SK-N-SH (cell line): ENCODE measurements around the gene KANK4. TPM values are rescaled to one million over a fixed set of nuclear protein-coding genes. Genes with fewer than 3 reads are reported as not detected.

Source experiments
- CTCF ChIA-PET: fragments of 300-600, 350-600 bp; formaldehyde crosslinking; extraction: SDS; loops from one replicate; lab custom pipeline; 2021; lab: Yijun Ruan, JAX
- POLR2A ChIA-PET: fragments of 350-600 bp; sonication (Branson Sonifier 250); formaldehyde crosslinking; extraction: SDS; loops from one replicate; lab custom pipeline; 2020; ENCODE audit warnings: antibody characterized with exemption, inconsistent platforms; lab: Yijun Ruan, JAX
- DNase-seq: peaks from one replicate; pipeline ENCODE4 v3.0.0; 2012
- H2AFZ ChIP-seq: fragments of 200-600 bp; sonication (generic); 2 replicates; pipeline ENCODE4 v1.8.1; 2016; ENCODE audit warnings: antibody characterized with exemption, mild to moderate bottlenecking, low read depth
- H3F3A ChIP-seq: fragments of 200-600 bp; sonication (generic); replicated peaks from 2 replicates; pipeline ENCODE3; 2016; ENCODE audit warnings: antibody characterized with exemption, mild to moderate bottlenecking; ENCODE audit not compliant: insufficient read depth
- H3K27ac ChIP-seq, 2 experiments: fragments of 200-500 bp in 1 of 2; fragments of 200-600 bp in 1 of 2; sonication (Bioruptor generic) in 1 of 2; sonication (generic), shearing (Covaris generic) in 1 of 2; 2 replicates each; pipeline versions ENCODE4 v1.5.1 to v1.6.1; 2014 to 2016; ENCODE audit warnings: low read depth in 2 of 2, inconsistent platforms in 1 of 2, low read length in 1 of 2, mild to moderate bottlenecking in 1 of 2, mixed read lengths in 1 of 2
- H3K27me3 ChIP-seq: fragments of 200-600 bp; sonication (generic), shearing (Covaris generic); 2 replicates; pipeline ENCODE4 v1.6.1; 2016; ENCODE audit warnings: mixed run types; ENCODE audit not compliant: insufficient read depth
- H3K36me3 ChIP-seq, 2 experiments: fragments of 200-500 bp in 1 of 2; fragments of 200-600 bp in 1 of 2; sonication (Bioruptor generic) in 1 of 2; sonication (generic) in 1 of 2; replicated peaks in 1 of 2; 2 replicates each; pipeline versions ENCODE3 to v1.5.1; 2014 to 2016; ENCODE audit warnings: low read length in 1 of 2, mild to moderate bottlenecking in 1 of 2; ENCODE audit not compliant: insufficient read depth in 2 of 2, control insufficient read depth in 1 of 2
- H3K4me1 ChIP-seq, 2 experiments: fragments of 200-500 bp in 1 of 2; fragments of 200-600 bp in 1 of 2; sonication (Bioruptor generic) in 1 of 2; sonication (generic), shearing (Covaris generic) in 1 of 2; 2 replicates each; pipeline versions ENCODE4 v1.5.1 to v1.6.1; 2014 to 2016; ENCODE audit warnings: low read depth in 1 of 2, low read length in 1 of 2, mixed run types in 1 of 2; ENCODE audit not compliant: insufficient read depth in 2 of 2, control insufficient read depth in 1 of 2
- H3K4me2 ChIP-seq: fragments of 200-600 bp; sonication (generic), shearing (Covaris generic); 2 replicates; pipeline ENCODE4 v1.6.1; 2017; ENCODE audit warnings: mixed run types
- H3K4me3 ChIP-seq, 2 experiments: fragments of 200-500 bp in 1 of 2; fragments of 200-600 bp in 1 of 2; sonication (Bioruptor generic) in 1 of 2; sonication (generic), shearing (Covaris generic) in 1 of 2; 2 replicates each; pipeline versions ENCODE4 v1.5.1 to v1.8.1; 2014 to 2016; ENCODE audit warnings: low read depth in 2 of 2, inconsistent platforms in 1 of 2, low read length in 1 of 2, mild to moderate bottlenecking in 1 of 2, mixed read lengths in 1 of 2, moderate library complexity in 1 of 2
- H3K79me2 ChIP-seq: fragments of 200-600 bp; sonication (generic); 2 replicates; pipeline ENCODE4 v1.8.1; 2017; ENCODE audit warnings: mild to moderate bottlenecking; ENCODE audit not compliant: insufficient read depth
- H3K9ac ChIP-seq: fragments of 200-600 bp; sonication (generic); 2 replicates; pipeline ENCODE4 v1.6.1; 2017; ENCODE audit warnings: mixed run types
- H3K9me2 ChIP-seq: fragments of 200-600 bp; sonication (generic); 2 replicates; pipeline ENCODE4 v1.6.1; 2017; ENCODE audit warnings: mixed run types
- H3K9me3 ChIP-seq: fragments of 200-600 bp; sonication (generic); 2 replicates; pipeline ENCODE4 v1.6.1; 2017; ENCODE audit warnings: mixed run types, mild to moderate bottlenecking, moderate library complexity
- H4K20me1 ChIP-seq: fragments of 200-600 bp; sonication (generic); 2 replicates; pipeline ENCODE4 v1.6.1; 2017; ENCODE audit warnings: mild to moderate bottlenecking, mixed run types; ENCODE audit not compliant: insufficient read depth
- CHD2 ChIP-seq: fragments of 150-350 bp; IDR thresholded peaks from 2 replicates; pipeline ENCODE4 v1.6.1; 2018; ENCODE audit warnings: low read length; ENCODE audit not compliant: partially characterized antibody
- FOXJ3 ChIP-seq: sonication (generic); formaldehyde crosslinking; IDR thresholded peaks from 2 replicates; pipeline ENCODE4 v1.5.1; 2020; ENCODE audit warnings: mild to moderate bottlenecking, missing genetic modification reagents
- GATA2 ChIP-seq: sonication (generic); formaldehyde crosslinking; IDR thresholded peaks from 2 replicates; pipeline ENCODE4 v1.5.0; 2020; ENCODE audit warnings: mild to moderate bottlenecking, missing genetic modification reagents
- NFIC ChIP-seq: IDR thresholded peaks from 2 replicates; pipeline ENCODE4 v1.4.0; 2012; ENCODE audit warnings: borderline replicate concordance
- NRF1 ChIP-seq: IDR thresholded peaks from 2 replicates; pipeline ENCODE4 v1.6.1; 2012; ENCODE audit warnings: low read depth, mild to moderate bottlenecking, low read length
- RAD21 ChIP-seq: IDR thresholded peaks from 2 replicates; pipeline ENCODE4 v1.6.1; 2012; ENCODE audit warnings: mild to moderate bottlenecking, low read length
- RCOR1 ChIP-seq: fragments of 150-350 bp; IDR thresholded peaks from 2 replicates; pipeline ENCODE4 v1.6.1; 2017; ENCODE audit warnings: antibody characterized with exemption, low read length
- RXRA ChIP-seq: IDR thresholded peaks from 2 replicates; pipeline ENCODE4 v1.4.0; 2012; ENCODE audit warnings: low read depth, mild to moderate bottlenecking, borderline replicate concordance
- TAF1 ChIP-seq: IDR thresholded peaks from 2 replicates; pipeline ENCODE4 v1.6.1; 2012; ENCODE audit warnings: low read depth, mild to moderate bottlenecking, low read length, moderate library complexity, borderline replicate concordance
- TCF12 ChIP-seq: IDR thresholded peaks from 2 replicates; pipeline ENCODE4 v1.4.0; 2012
- USF1 ChIP-seq: IDR thresholded peaks from 2 replicates; pipeline ENCODE4 v1.4.0; 2012; ENCODE audit warnings: low read depth, borderline replicate concordance
- YY1 ChIP-seq: IDR thresholded peaks from 2 replicates; pipeline ENCODE4 v1.4.0; 2012; ENCODE audit warnings: low read depth, mild to moderate bottlenecking
- WGBS: methylation state at CpG from one replicate; pipeline ENCODE4 v1.1.6; 2017; ENCODE audit warnings: low lambda C conversion rate; 5-methylcytosine and 5-hydroxymethylcytosine counted together
- polyA plus RNA-seq, 3 experiments: library from polyadenylated mRNA; depleted of rRNA; stranded (reverse); fragments of >200 nt; gene quantifications; 2 replicates each; pipeline ENCODE4 v1.2.3, GENCODE V29; 2012
- TF ChIP-seq, protein P1 (sequence below): IDR thresholded peaks from 2 replicates; pipeline ENCODE4 v1.6.1; 2012; ENCODE audit warnings: mild to moderate bottlenecking, low read depth, low read length, moderate library complexity
- TF ChIP-seq, protein P2 (sequence below): fragments of 200-600 bp; sonication (generic); IDR thresholded peaks from 2 replicates; pipeline ENCODE4 v1.6.1; 2017; ENCODE audit warnings: antibody characterized with exemption, mild to moderate bottlenecking, moderate library complexity

KANK4 gene
- polyA plus RNA-seq, 1 of the 3 experiments (the other 2 are of a cell fraction): not detected

DNA sequence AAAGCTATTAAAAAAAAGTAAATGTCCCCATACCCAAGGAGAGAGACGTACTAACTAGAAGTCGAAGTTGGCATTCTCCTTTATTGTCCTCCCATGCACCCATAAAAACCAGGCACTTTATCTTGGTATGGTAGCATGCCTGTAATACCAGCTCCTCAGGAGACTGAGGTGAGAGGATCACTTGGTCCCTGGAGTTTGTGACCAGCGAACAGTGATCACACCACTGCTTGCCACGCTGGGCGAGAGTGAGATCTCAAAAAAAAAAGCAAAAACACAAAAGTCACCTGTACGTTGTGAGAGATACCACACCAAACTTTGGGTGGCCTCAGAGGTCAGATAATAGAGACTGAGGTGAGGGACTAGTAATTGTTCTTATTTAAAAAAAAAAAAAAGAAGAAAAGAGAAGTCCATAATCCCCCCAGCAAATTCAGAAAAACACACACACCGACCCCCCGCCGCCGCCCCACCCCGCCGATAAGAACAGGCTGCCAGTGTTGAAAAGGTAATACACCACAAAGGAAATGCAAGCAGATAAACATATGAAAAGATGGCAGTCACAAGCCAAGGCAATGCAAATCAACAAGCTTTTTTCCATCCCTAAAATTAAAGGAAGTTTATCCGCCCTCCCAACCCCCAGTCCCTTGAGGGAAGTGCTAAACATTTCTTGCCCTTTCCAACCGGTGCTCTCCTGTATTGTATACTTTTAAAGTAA is 121.0 kb downstream of the KANK4 start (continued):
- TF ChIP-seq YY1: no peak
- TF ChIP-seq, all 33 proteins: peak for 0

DNA sequence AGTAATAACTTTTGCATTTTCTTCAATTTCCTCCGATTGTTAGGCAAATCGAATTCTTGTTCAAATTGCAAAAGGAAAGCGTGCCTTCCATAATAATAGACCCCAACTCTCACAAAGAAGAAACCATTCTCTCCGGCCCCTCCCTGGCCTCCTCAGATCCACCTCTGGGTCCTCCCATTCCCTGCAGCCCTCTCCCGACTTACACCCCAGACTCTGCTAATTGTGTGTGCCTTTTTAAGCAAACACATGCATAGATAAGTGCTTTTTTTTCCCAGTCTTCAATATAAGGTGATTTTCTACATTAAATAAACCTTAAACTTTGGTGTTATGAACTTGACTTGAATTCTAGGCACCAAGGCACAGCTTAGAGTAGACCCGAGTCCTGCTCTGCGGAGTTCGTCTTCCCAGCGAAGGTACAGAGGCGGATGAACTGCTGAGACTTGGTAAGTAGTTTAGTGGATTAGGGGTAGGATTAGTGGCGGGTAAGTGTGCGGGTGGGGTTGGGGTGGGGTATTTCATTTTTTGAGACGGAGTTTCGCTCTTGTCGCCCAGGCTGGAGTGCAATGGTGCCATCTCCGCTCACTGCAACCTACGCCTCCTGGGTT is 123.0 kb downstream of the KANK4 start:
- TF ChIP-seq RXRA: no peak
- no peak for TF ChIP-seq RAD21
- no peak for TF ChIP-seq FOXJ3 (CRISPR knock-in tag)
- TF ChIP-seq NRF1: no peak
- TF ChIP-seq, protein P1, sequence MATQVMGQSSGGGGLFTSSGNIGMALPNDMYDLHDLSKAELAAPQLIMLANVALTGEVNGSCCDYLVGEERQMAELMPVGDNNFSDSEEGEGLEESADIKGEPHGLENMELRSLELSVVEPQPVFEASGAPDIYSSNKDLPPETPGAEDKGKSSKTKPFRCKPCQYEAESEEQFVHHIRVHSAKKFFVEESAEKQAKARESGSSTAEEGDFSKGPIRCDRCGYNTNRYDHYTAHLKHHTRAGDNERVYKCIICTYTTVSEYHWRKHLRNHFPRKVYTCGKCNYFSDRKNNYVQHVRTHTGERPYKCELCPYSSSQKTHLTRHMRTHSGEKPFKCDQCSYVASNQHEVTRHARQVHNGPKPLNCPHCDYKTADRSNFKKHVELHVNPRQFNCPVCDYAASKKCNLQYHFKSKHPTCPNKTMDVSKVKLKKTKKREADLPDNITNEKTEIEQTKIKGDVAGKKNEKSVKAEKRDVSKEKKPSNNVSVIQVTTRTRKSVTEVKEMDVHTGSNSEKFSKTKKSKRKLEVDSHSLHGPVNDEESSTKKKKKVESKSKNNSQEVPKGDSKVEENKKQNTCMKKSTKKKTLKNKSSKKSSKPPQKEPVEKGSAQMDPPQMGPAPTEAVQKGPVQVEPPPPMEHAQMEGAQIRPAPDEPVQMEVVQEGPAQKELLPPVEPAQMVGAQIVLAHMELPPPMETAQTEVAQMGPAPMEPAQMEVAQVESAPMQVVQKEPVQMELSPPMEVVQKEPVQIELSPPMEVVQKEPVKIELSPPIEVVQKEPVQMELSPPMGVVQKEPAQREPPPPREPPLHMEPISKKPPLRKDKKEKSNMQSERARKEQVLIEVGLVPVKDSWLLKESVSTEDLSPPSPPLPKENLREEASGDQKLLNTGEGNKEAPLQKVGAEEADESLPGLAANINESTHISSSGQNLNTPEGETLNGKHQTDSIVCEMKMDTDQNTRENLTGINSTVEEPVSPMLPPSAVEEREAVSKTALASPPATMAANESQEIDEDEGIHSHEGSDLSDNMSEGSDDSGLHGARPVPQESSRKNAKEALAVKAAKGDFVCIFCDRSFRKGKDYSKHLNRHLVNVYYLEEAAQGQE: no peak
- no peak for TF ChIP-seq NFIC
- no peak for TF ChIP-seq TCF12
- TF ChIP-seq RCOR1: no peak
- no peaks in the 10 kb centered on the region for H3K9me2 ChIP-seq
- ChIA-PET POLR2A (no interaction called here), CTCF (interaction anchor here (2.8 kb wide), 1 partner anchor 21 kb away, joined by 10 read pairs; no protein-coding TSS in a partner anchor)
- peak; percentile 18 for DNase-seq
- no peaks in the 10 kb centered on the region for H3K79me2 ChIP-seq
- no peaks in the 10 kb centered on the region for H3K27me3 ChIP-seq
- H3K9me3 ChIP-seq: no peaks in the 10 kb centered on the region
- H3K27ac ChIP-seq: no peak overlapping the region
- H3K4me1 ChIP-seq: no peaks in the 10 kb centered on the region
- no peaks in the 10 kb centered on the region for H3K36me3 ChIP-seq
- H3F3A ChIP-seq: no peaks in the 10 kb centered on the region
- no peak overlapping the region for H3K9ac ChIP-seq
- H3K4me2 ChIP-seq: no peak overlapping the region
- no peak overlapping the region for H2AFZ ChIP-seq
- H4K20me1 ChIP-seq: no peaks in the 10 kb centered on the region
- 76% methylated on average over 17 of the region's 17 CpGs for WGBS
- H3K4me3 ChIP-seq: no peak overlapping the region

GRCh38 chr1:62194651-62195544 is 124.3 kb downstream of the KANK4 start, which contains the start of gene L1TD1:
L1TD1 (plus strand) TSS chr1:62194849; CDS start chr1:62206629, 11,780 bp downstream.
- Histone ChIP-seq H2AFZ (no peak within 1 kb of the TSS), H4K20me1 (no peaks in the 10 kb centered on the region)
- TF ChIP-seq, protein P2, sequence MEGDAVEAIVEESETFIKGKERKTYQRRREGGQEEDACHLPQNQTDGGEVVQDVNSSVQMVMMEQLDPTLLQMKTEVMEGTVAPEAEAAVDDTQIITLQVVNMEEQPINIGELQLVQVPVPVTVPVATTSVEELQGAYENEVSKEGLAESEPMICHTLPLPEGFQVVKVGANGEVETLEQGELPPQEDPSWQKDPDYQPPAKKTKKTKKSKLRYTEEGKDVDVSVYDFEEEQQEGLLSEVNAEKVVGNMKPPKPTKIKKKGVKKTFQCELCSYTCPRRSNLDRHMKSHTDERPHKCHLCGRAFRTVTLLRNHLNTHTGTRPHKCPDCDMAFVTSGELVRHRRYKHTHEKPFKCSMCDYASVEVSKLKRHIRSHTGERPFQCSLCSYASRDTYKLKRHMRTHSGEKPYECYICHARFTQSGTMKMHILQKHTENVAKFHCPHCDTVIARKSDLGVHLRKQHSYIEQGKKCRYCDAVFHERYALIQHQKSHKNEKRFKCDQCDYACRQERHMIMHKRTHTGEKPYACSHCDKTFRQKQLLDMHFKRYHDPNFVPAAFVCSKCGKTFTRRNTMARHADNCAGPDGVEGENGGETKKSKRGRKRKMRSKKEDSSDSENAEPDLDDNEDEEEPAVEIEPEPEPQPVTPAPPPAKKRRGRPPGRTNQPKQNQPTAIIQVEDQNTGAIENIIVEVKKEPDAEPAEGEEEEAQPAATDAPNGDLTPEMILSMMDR: no peak
- TF ChIP-seq TAF1: no peak
- TF ChIP-seq GATA2 (CRISPR knock-in tag): no peak
- no peak for TF ChIP-seq USF1
- TF ChIP-seq CHD2: no peak
- TF ChIP-seq, all 33 proteins: peak for 0
- Histone ChIP-seq H3K36me3 (no peaks in the 10 kb centered on the region), H3K9me3 (no peaks in the 10 kb centered on the region), H3K9me2 (no peaks in the 10 kb centered on the region), H3K4me3 (no peak within 1 kb of the TSS), H3K27me3 (no peaks in the 10 kb centered on the region), H3K4me1 (no peaks in the 10 kb centered on the region), H3K4me2 (no peak within 1 kb of the TSS), H3K9ac (no peak within 1 kb of the TSS), H3K27ac (no peak within 1 kb of the TSS), H3F3A (no peaks in the 10 kb centered on the region), H3K79me2 (no peaks in the 10 kb centered on the region)
- POLR2A ChIA-PET: no interaction called here
- CTCF ChIA-PET: no interaction called here
- peak; percentile 25 for DNase-seq
- 85% methylated on average over 38 of the region's 55 CpGs for WGBS
